ENCODE measurements around the gene DNAH17.

- no peak for TF ChIP-seq CTCF (IDR thresholded peaks at IDR 0.05)
- no peak for TF ChIP-seq POLR2A (IDR thresholded peaks at IDR 0.05)
These were observed 46.3 kb upstream of the DNAH17 start for GRCh38 chr17:78623541-78623940.
